B cell (primary cell): ENCODE data around the gene SPHK1. TPM values are rescaled to one million over a fixed set of nuclear protein-coding genes. Genes with fewer than 3 reads are reported as not detected.

Source experiments
- ATAC-seq: fragments of 200-7000 bp; cut with Tn5 transposase; one replicate; pipeline ENCODE4 v1.10.0; 2021; ENCODE audit warnings: low read depth, mild to moderate bottlenecking, moderate number of reproducible peaks, moderate library complexity
- CTCF ChIA-PET: fragments of 350-600 bp; sonication (Branson Sonifier 250); formaldehyde crosslinking; loops from one replicate; lab custom pipeline; 2021; ENCODE audit warnings: antibody characterized with exemption, inconsistent platforms; lab: Charles Lee
- POLR2A ChIA-PET: fragments of 350-600 bp; sonication (Branson Sonifier 250); formaldehyde crosslinking; loops from one replicate; lab custom pipeline; 2021; ENCODE audit warnings: antibody characterized with exemption; lab: Charles Lee
- DNase-seq: peaks from one replicate; pipeline ENCODE4 v3.0.0; 2013
- H2AFZ ChIP-seq: 2 replicates; pipeline ENCODE4 v1.6.1; 2012; ENCODE audit warnings: mild to moderate bottlenecking, low read depth, low read length; ENCODE audit not compliant: insufficient read depth, poor library complexity, severe bottlenecking
- H3K27ac ChIP-seq, 2 donors: 1 replicate in 1 of 2; 2 replicates in 1 of 2; pipeline ENCODE4 v1.5.1; 2012 to 2013; ENCODE audit warnings: low read length in 2 of 2, mild to moderate bottlenecking in 2 of 2, moderate library complexity in 1 of 2
- H3K27me3 ChIP-seq, 4 experiments: fragments of 200-600 bp in 1 of 4; sonication (generic) in 1 of 4; replicated peaks in 1 of 4; 1 replicate in 2 of 4; 2 replicates in 2 of 4; pipeline versions ENCODE4 v1.6.1 to v1.7.0; 2013 to 2016; ENCODE audit warnings: low read length in 3 of 4, mild to moderate bottlenecking in 2 of 4, mixed read lengths in 1 of 4, moderate library complexity in 1 of 4; ENCODE audit not compliant: insufficient read depth in 4 of 4, control insufficient read depth in 3 of 4; ENCODE audit errors: control extremely low read depth in 1 of 4
- H3K36me3 ChIP-seq, 2 experiments: replicated peaks in 1 of 2; 1 replicate in 1 of 2; 2 replicates in 1 of 2; pipeline versions ENCODE4 v1.6.1 to v1.7.1; 2013; ENCODE audit warnings: low read length in 1 of 2; ENCODE audit not compliant: insufficient read depth in 2 of 2, control insufficient read depth in 1 of 2; ENCODE audit errors: control extremely low read depth in 1 of 2, extremely low read depth in 1 of 2
- H3K4me1 ChIP-seq, 2 donors: fragments of 200-600 bp in 1 of 2; sonication (generic) in 1 of 2; 1 replicate in 1 of 2; 2 replicates in 1 of 2; pipeline versions ENCODE4 v1.5.1 to v1.6.1; 2013 to 2017; ENCODE audit warnings: low read length in 2 of 2; ENCODE audit not compliant: control insufficient read depth in 2 of 2, insufficient read depth in 2 of 2
- H3K4me2 ChIP-seq: replicated peaks from 2 replicates; pipeline ENCODE3; 2012; ENCODE audit warnings: mild to moderate bottlenecking, low read depth, low read length; ENCODE audit not compliant: poor library complexity, severe bottlenecking
- H3K4me3 ChIP-seq, 5 experiments: fragments of 200-600 bp in 1 of 5; sonication (generic) in 1 of 5; 1 replicate in 3 of 5; 2 replicates in 2 of 5; pipeline versions ENCODE4 v1.5.1 to v1.7.0; 2011 to 2016; ENCODE audit warnings: low read length in 4 of 5, mild to moderate bottlenecking in 4 of 5, low read depth in 2 of 5, control low read depth in 1 of 5, moderate library complexity in 1 of 5; ENCODE audit not compliant: insufficient read depth in 1 of 5; ENCODE audit errors: control extremely low read depth in 1 of 5, extremely low read depth in 1 of 5
- H3K79me2 ChIP-seq: fragments of 200-600 bp; sonication (generic); one replicate; pipeline ENCODE4 v1.6.0; 2016; ENCODE audit warnings: low read length; ENCODE audit not compliant: control insufficient read depth, insufficient read depth
- H3K9ac ChIP-seq: fragments of 200-600 bp; sonication (generic); 2 replicates; pipeline ENCODE4 v1.6.1; 2017; ENCODE audit warnings: mild to moderate bottlenecking, low read length, moderate library complexity
- H3K9me3 ChIP-seq, 3 donors: one replicate each; pipeline versions ENCODE4 v1.6.1 to v1.7.1; 2013; ENCODE audit warnings: low read length in 2 of 3; ENCODE audit not compliant: control insufficient read depth in 2 of 3, insufficient read depth in 1 of 3; ENCODE audit errors: control extremely low read depth in 1 of 3
- H4K20me1 ChIP-seq: 2 replicates; pipeline ENCODE4 v1.6.0; 2012; ENCODE audit warnings: mild to moderate bottlenecking, low read length; ENCODE audit not compliant: insufficient read depth, control insufficient read depth, poor library complexity, severe bottlenecking
- H3K27ac Mint-ChIP-seq: one replicate; pipeline ENCODE4 v1.8.0; 2021; ENCODE audit warnings: mixed read lengths
- H3K27me3 Mint-ChIP-seq: one replicate; pipeline ENCODE4 v1.8.0; 2021; ENCODE audit warnings: mixed read lengths
- H3K4me1 Mint-ChIP-seq: one replicate; pipeline ENCODE4 v1.8.0; 2021; ENCODE audit warnings: mixed read lengths
- H3K4me3 Mint-ChIP-seq: one replicate; pipeline ENCODE4 v1.8.0; 2021; ENCODE audit warnings: mixed read lengths
- H3K9me3 Mint-ChIP-seq: one replicate; pipeline ENCODE4 v1.8.0; 2022; ENCODE audit warnings: mixed read lengths; ENCODE audit not compliant: insufficient read depth
- CTCF ChIP-seq: fragments of 200-600 bp; IDR thresholded peaks from one replicate; pipeline ENCODE4 v1.8.0; 2022; ENCODE audit warnings: antibody characterized with exemption, mild to moderate bottlenecking
- EZH2 ChIP-seq: IDR thresholded peaks from 2 replicates; pipeline ENCODE4 v1.6.1; 2012; ENCODE audit warnings: borderline replicate concordance, low read depth, mild to moderate bottlenecking, moderate library complexity, low read length; ENCODE audit not compliant: insufficient read depth, poor library complexity, severe bottlenecking
- WGBS: methylation state at CpG from one replicate; pipeline ENCODE4 v1.1.5; 2013; ENCODE audit warnings: missing lambda C conversion rate; ENCODE audit not compliant: insufficient coverage; 5-methylcytosine and 5-hydroxymethylcytosine counted together
- intact Hi-C: fragments of 100-400 bp; cut with micrococcal nuclease; formaldehyde crosslinking; loops from one replicate; pipeline ENCODE4 v1.10.0; 2022
- polyA plus RNA-seq: library from polyadenylated mRNA; depleted of rRNA; stranded (reverse); fragments of >200 nt; gene quantifications from 2 replicates; pipeline ENCODE4 v1.2.3, GENCODE V29; 2012
- total RNA-seq, 2 donors: library from RNA; stranded (reverse); fragments of 120-200 nt in 1 of 2; gene quantifications; 1 replicate in 1 of 2; 2 replicates in 1 of 2; pipeline versions ENCODE4 v1.2.3 to v1.2.4, GENCODE V29; 2013 to 2022

The SPHK1 gene
- total and polyA plus RNA-seq, 2 donors (not counting 1 experiment from before 2014, with no cell fraction given) = 1.1 to 2.4 TPM

- no peaks in the 10 kb centered on the region for H3K27me3 ChIP-seq
Observed at GRCh38 chr17:76399175-76400172, 15.1 kb downstream of the SPHK1 start.

More at GRCh38 chr17:76399175-76400172, 15.1 kb downstream of the SPHK1 start:
- Histone ChIP-seq H4K20me1 (peaks cover 39% of the 10 kb centered on the region), H3K27ac (no peak overlapping the region), H3K4me3 (no peak overlapping the region), H3K9me3 (no peaks in the 10 kb centered on the region), H3K4me2 (no peak overlapping the region), H3K79me2 (peaks cover 45% of the 10 kb centered on the region), H3K36me3 (peaks cover 0 to 92% of the 10 kb centered on the region in 2 experiments), H3K9ac (no peak overlapping the region), H2AFZ (no peak overlapping the region), H3K4me1 (no peaks in the 10 kb centered on the region)
- intact Hi-C loops = no loop called here
- H3K4me3 Mint-ChIP-seq = no peak overlapping the region
- no peak overlapping the region for H3K27ac Mint-ChIP-seq
- ATAC-seq = no peak
- CTCF ChIA-PET = interaction anchor here (0.6 to 6.3 kb wide), 17 partner anchors 8 to 385 kb away, joined by 3 to 119 read pairs (median 11); partner anchors contain the start of gene SPHK1
- 96% methylated on average over 33 of the region's 33 CpGs for WGBS
- TF ChIP-seq CTCF = no peak
- no peak for TF ChIP-seq EZH2
- POLR2A ChIA-PET = interaction anchor here (0.6 kb wide), 1 partner anchor 25 kb away, joined by 4 read pairs; no protein-coding TSS in a partner anchor
- DNase-seq = no peak
- peaks cover 6% of the 10 kb centered on the region for H3K4me1 Mint-ChIP-seq
- H3K27me3 Mint-ChIP-seq = no peaks in the 10 kb centered on the region
- no peaks in the 10 kb centered on the region for H3K9me3 Mint-ChIP-seq
